Endodermal cell (in vitro differentiated cells): ENCODE results near the gene RNPEPL1. TPM values are rescaled to one million over a fixed set of nuclear protein-coding genes. Genes with fewer than 3 reads are reported as not detected.
"Not testable (repeated sequence)": the region's sequence is repeated elsewhere in the genome, so short reads cannot be mapped to it uniquely, and the experiment has no call there.

Experiments used
- DNase-seq: peaks from one replicate; pipeline ENCODE4 v3.0.0-alpha.2; 2017
- H3K27ac ChIP-seq: 2 replicates; pipeline ENCODE4 v1.5.1; 2013; ENCODE audit warnings: mild to moderate bottlenecking, low read depth, low read length, moderate library complexity
- H3K27me3 ChIP-seq: 2 replicates; pipeline ENCODE4 v1.6.1; 2013; ENCODE audit warnings: mild to moderate bottlenecking, low read length, moderate library complexity; ENCODE audit not compliant: insufficient read depth, control insufficient read depth, poor library complexity, severe bottlenecking
- H3K36me3 ChIP-seq: 2 replicates; pipeline ENCODE4 v1.7.0; 2013; ENCODE audit warnings: mild to moderate bottlenecking, low read length, moderate library complexity; ENCODE audit not compliant: control insufficient read depth, insufficient read depth
- H3K4me1 ChIP-seq: one replicate; pipeline ENCODE4 v1.7.0; 2013; ENCODE audit warnings: low read length; ENCODE audit not compliant: control insufficient read depth, insufficient read depth
- H3K4me3 ChIP-seq: 2 replicates; pipeline ENCODE4 v1.5.1; 2013; ENCODE audit warnings: mild to moderate bottlenecking, low read length, moderate library complexity
- H3K9ac ChIP-seq: 2 replicates; pipeline ENCODE4 v1.6.1; 2013; ENCODE audit warnings: mild to moderate bottlenecking, low read length, moderate library complexity; ENCODE audit not compliant: poor library complexity, severe bottlenecking; ENCODE audit errors: extremely low read depth
- H3K9me3 ChIP-seq: 2 replicates; pipeline ENCODE4 v1.6.1; 2013; ENCODE audit warnings: mild to moderate bottlenecking, low read length, moderate library complexity; ENCODE audit not compliant: control insufficient read depth
- H3K27ac Mint-ChIP-seq: 2 replicates; pipeline ENCODE4 v1.8.0; 2020; ENCODE audit warnings: mixed read lengths
- H3K27me3 Mint-ChIP-seq: 2 replicates; pipeline ENCODE4 v1.8.0; 2021; ENCODE audit warnings: mild to moderate bottlenecking, mixed read lengths; ENCODE audit not compliant: insufficient read depth
- H3K36me3 Mint-ChIP-seq: 2 replicates; pipeline ENCODE4 v1.8.0; 2020; ENCODE audit warnings: low read depth, mixed read lengths
- H3K4me1 Mint-ChIP-seq: 2 replicates; pipeline ENCODE4 v1.8.0; 2020; ENCODE audit warnings: mixed read lengths
- H3K4me3 Mint-ChIP-seq: 2 replicates; pipeline ENCODE4 v1.8.0; 2020; ENCODE audit warnings: mild to moderate bottlenecking, moderate library complexity, mixed read lengths
- H3K9me3 Mint-ChIP-seq: 2 replicates; pipeline ENCODE4 v1.8.0; 2020; ENCODE audit warnings: mild to moderate bottlenecking, mixed read lengths
- WGBS, 2 experiments: methylation state at CpG; one replicate each; pipeline versions ENCODE4 v1.1.5 to v1.1.7; 2013; ENCODE audit warnings: missing lambda C conversion rate in 2 of 2, mixed read lengths in 1 of 2; ENCODE audit not compliant: insufficient coverage in 1 of 2, insufficient read length in 1 of 2; 5-methylcytosine and 5-hydroxymethylcytosine counted together
- total RNA-seq, 2 donors: library from RNA; stranded (reverse); fragmentation: NEBNext Ultra II Directional in 1 of 2; extraction: Animal tissue kit (Norgen Biotek cat#: 25700) in 1 of 2; gene quantifications; 2 replicates in 1 of 2; 3 replicates in 1 of 2; pipeline ENCODE4 v1.2.1, GENCODE V29; 2021
- TF ChIP-seq, protein P1 (sequence below): fragments of 200-600 bp; sonication (generic); conservative IDR thresholded peaks from 2 replicates; pipeline ENCODE4 v1.5.0; 2021; ENCODE audit warnings: antibody characterized with exemption, mild to moderate bottlenecking

RNPEPL1 gene
- total RNA-seq, 2 donors from 2014 or later, result 38.4 to 52.4 TPM

- no peak for DNase-seq
- H3K4me3 Mint-ChIP-seq, result no peak overlapping the region
- Histone ChIP-seq H3K27ac (no peak overlapping the region), H3K4me3 (no peak overlapping the region), H3K9me3 (peaks cover 37% of the 10 kb centered on the region), H3K9ac (no peak overlapping the region), H3K4me1 (no peaks in the 10 kb centered on the region), H3K27me3 (no peaks in the 10 kb centered on the region), H3K36me3 (no peaks in the 10 kb centered on the region)
- H3K9me3 Mint-ChIP-seq, result peaks cover 47% of the 10 kb centered on the region
- 89% methylated on average over 2 of the region's 2 CpGs; no CpG with 5 or more reads in 1 of the 2 experiments for WGBS, 2 experiments
- H3K4me1 Mint-ChIP-seq, result no peaks in the 10 kb centered on the region
- H3K27me3 Mint-ChIP-seq, result peaks cover 3% of the 10 kb centered on the region
- H3K36me3 Mint-ChIP-seq, result peaks cover 6% of the 10 kb centered on the region
- H3K27ac Mint-ChIP-seq, result no peak overlapping the region
- TF ChIP-seq, protein P1, sequence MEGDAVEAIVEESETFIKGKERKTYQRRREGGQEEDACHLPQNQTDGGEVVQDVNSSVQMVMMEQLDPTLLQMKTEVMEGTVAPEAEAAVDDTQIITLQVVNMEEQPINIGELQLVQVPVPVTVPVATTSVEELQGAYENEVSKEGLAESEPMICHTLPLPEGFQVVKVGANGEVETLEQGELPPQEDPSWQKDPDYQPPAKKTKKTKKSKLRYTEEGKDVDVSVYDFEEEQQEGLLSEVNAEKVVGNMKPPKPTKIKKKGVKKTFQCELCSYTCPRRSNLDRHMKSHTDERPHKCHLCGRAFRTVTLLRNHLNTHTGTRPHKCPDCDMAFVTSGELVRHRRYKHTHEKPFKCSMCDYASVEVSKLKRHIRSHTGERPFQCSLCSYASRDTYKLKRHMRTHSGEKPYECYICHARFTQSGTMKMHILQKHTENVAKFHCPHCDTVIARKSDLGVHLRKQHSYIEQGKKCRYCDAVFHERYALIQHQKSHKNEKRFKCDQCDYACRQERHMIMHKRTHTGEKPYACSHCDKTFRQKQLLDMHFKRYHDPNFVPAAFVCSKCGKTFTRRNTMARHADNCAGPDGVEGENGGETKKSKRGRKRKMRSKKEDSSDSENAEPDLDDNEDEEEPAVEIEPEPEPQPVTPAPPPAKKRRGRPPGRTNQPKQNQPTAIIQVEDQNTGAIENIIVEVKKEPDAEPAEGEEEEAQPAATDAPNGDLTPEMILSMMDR, result no peak
These were observed 47.1 kb downstream of the RNPEPL1 start for GRCh38 chr2:240615396-240615795.

- H3K9me3 ChIP-seq, result peaks cover 37% of the 10 kb centered on the region
- no peak overlapping the region for H3K9ac ChIP-seq
- Mint-ChIP-seq H3K4me3 (no peak overlapping the region), H3K27me3 (peaks cover 3% of the 10 kb centered on the region), H3K4me1 (no peaks in the 10 kb centered on the region), H3K27ac (no peak overlapping the region), H3K36me3 (peaks cover 6% of the 10 kb centered on the region), H3K9me3 (peaks cover 47% of the 10 kb centered on the region)
- H3K36me3 ChIP-seq, result no peaks in the 10 kb centered on the region
- H3K4me1 ChIP-seq, result no peaks in the 10 kb centered on the region
- WGBS, 2 experiments, result 91 to 93% methylated on average over 20 of the region's 20 CpGs
- no peak for DNase-seq
- TF ChIP-seq, protein P1, result no peak
- no peak overlapping the region for H3K27ac ChIP-seq
- H3K27me3 ChIP-seq, result no peaks in the 10 kb centered on the region
- no peak overlapping the region for H3K4me3 ChIP-seq
These were observed 47.7 kb downstream of the RNPEPL1 start for GRCh38 chr2:240615820-240616547.

- H3K9me3 Mint-ChIP-seq, result peaks cover 39% of the 10 kb centered on the region
- TF ChIP-seq, protein P1, result peak; percentile 48
- not testable (repeated sequence) for H3K4me1 ChIP-seq, H3K27ac ChIP-seq, H3K4me1 Mint-ChIP-seq, H3K9ac ChIP-seq, H3K36me3 Mint-ChIP-seq, H3K27me3 Mint-ChIP-seq, H3K27ac Mint-ChIP-seq, H3K4me3 Mint-ChIP-seq, H3K36me3 ChIP-seq, H3K27me3 ChIP-seq
- 78 to 100% methylated on average over 1 to 5 of the region's 5 CpGs for WGBS, 2 experiments
- Histone ChIP-seq H3K4me3 (peak overlapping the region; percentile 15), H3K9me3 (peaks cover 37% of the 10 kb centered on the region)
- DNase-seq, result peak; percentile 2
These were observed 48.8 kb downstream of the RNPEPL1 start for GRCh38 chr2:240616860-240617666.
